ENCODE results near the gene CAMK2N1. TPM values are rescaled to one million over a fixed set of nuclear protein-coding genes. Genes with fewer than 3 reads are reported as not detected.

CAMK2N1 gene
- total and polyA plus RNA-seq, 2 of the 13 experiments (the other 11 are each of a cell fraction or from before 2014, with no cell fraction given), result 38.0 to 38.6 TPM

DNA sequence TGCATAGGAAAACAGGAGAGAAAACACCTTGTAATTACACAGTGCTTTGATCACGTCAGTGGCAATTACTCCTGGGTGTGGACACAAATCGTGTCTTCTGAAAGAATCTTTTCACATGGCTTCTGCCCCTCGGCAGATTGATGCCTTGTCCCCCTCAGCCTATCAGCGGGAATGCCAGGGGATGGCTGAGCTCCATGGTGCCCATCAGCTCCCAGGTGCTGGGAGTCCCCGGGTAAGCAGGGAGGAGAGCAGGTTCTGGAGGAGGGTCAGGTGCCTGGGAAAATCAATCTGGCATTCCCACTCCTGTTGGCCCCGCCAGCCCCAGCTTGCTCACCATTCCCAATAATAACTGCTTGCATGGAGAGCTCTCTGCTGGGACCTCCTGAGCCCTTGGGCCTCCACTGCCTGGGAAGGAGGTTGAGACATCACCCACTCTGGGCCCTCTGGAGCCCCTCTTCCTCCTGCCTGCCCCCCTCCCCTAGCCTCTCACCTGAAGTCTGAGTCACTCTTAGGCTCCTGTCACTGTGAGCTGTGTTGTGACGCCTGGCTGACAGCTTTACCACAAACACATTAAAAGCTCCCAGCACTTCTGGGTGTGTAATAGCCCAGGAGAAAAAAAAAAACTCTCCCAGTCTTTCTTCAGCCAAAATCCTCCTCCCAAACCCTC, 4.9 kb downstream of the CAMK2N1 start:
- in situ Hi-C loops (cut with HindIII; ENCODE audit: extremely low pct_ligation_motif_present, low pct_unique_long_range_greater_than_20kb), result no loop called here
- BruUV-seq (replicated peaks), result TSS peak; percentile 94
- TF ChIP-seq GTF2F1 (IDR thresholded peaks at IDR 0.05; ENCODE audit: low read length) (no peak), GFI1 (CRISPR knock-in tag; IDR thresholded peaks at IDR 0.05; ENCODE audit: borderline replicate concordance) (peak; percentile 85), NCOR1 (IDR thresholded peaks at IDR 0.05; ENCODE audit: borderline replicate concordance, low read length) (0 out of 2 replicates have a peak, but pooled peaks have one; percentile 10), POLR2A (IDR thresholded peaks at IDR 0.05; ENCODE audit: insufficient read depth in 1 of 2, low read depth in 2 of 2, low read length in 2 of 2) (peak in 1 of 2 experiments; percentile 10; a peak in 2 of 4 replicates), AGO2 (optimal IDR thresholded peaks at IDR 0.05; ENCODE audit: low read depth, low read length) (peak; percentile 82), MBNL3 (CRISPR knock-in tag; conservative IDR thresholded peaks at IDR 0.05) (no peak), KMT2A (CRISPR knock-in tag; IDR thresholded peaks at IDR 0.05) (no peak; the same call in 1 of the 2 replicates), MBD4 (IDR thresholded peaks at IDR 0.05; ENCODE audit: borderline replicate concordance, low read length) (no peak), MEIS2 (CRISPR knock-in tag; IDR thresholded peaks at IDR 0.05) (peak; percentile 57; the same call in 1 of the 2 replicates), ZNF788 (CRISPR knock-in tag; IDR thresholded peaks at IDR 0.05; ENCODE audit: borderline replicate concordance) (peak; percentile 30; the same call in 1 of the 2 replicates), GABPB1 (CRISPR knock-in tag; IDR thresholded peaks at IDR 0.05) (0 out of 2 replicates have a peak, but pooled peaks have one; percentile 16), HNRNPLL (IDR thresholded peaks at IDR 0.05; ENCODE audit: low read depth, low read length, poor library complexity, severe bottlenecking) (peak; percentile 22), KDM2A (CRISPR knock-in tag; IDR thresholded peaks at IDR 0.05; ENCODE audit: borderline replicate concordance, low read depth) (0 out of 2 replicates have a peak, but pooled peaks have one; percentile 25), PTBP1 (IDR thresholded peaks at IDR 0.05; ENCODE audit: low read depth, low read length, poor library complexity, severe bottlenecking) (peak; percentile 38), SALL1 (CRISPR knock-in tag; IDR thresholded peaks at IDR 0.05) (0 out of 2 replicates have a peak, but pooled peaks have one; percentile 33), ZNF772 (CRISPR knock-in tag; IDR thresholded peaks at IDR 0.05) (0 out of 2 replicates have a peak, but pooled peaks have one; percentile 3), HOXA7 (CRISPR knock-in tag; IDR thresholded peaks at IDR 0.05) (no peak)
- TF ChIP-seq, protein P1, sequence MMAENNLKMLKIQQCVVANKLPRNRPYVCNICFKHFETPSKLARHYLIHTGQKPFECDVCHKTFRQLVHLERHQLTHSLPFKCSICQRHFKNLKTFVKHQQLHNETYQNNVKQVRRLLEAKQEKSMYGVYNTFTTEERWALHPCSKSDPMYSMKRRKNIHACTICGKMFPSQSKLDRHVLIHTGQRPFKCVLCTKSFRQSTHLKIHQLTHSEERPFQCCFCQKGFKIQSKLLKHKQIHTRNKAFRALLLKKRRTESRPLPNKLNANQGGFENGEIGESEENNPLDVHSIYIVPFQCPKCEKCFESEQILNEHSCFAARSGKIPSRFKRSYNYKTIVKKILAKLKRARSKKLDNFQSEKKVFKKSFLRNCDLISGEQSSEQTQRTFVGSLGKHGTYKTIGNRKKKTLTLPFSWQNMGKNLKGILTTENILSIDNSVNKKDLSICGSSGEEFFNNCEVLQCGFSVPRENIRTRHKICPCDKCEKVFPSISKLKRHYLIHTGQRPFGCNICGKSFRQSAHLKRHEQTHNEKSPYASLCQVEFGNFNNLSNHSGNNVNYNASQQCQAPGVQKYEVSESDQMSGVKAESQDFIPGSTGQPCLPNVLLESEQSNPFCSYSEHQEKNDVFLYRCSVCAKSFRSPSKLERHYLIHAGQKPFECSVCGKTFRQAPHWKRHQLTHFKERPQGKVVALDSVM (CRISPR knock-in tag; IDR thresholded peaks at IDR 0.05), result peak; percentile 55; the same call in 1 of the 2 replicates
- TF ChIP-seq, protein P2, sequence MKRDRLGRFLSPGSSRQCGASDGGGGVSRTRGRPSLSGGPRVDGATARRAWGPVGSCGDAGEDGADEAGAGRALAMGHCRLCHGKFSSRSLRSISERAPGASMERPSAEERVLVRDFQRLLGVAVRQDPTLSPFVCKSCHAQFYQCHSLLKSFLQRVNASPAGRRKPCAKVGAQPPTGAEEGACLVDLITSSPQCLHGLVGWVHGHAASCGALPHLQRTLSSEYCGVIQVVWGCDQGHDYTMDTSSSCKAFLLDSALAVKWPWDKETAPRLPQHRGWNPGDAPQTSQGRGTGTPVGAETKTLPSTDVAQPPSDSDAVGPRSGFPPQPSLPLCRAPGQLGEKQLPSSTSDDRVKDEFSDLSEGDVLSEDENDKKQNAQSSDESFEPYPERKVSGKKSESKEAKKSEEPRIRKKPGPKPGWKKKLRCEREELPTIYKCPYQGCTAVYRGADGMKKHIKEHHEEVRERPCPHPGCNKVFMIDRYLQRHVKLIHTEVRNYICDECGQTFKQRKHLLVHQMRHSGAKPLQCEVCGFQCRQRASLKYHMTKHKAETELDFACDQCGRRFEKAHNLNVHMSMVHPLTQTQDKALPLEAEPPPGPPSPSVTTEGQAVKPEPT (CRISPR knock-in tag; IDR thresholded peaks at IDR 0.05; ENCODE audit: low read depth), result no peak
- TF ChIP-seq, protein P3, sequence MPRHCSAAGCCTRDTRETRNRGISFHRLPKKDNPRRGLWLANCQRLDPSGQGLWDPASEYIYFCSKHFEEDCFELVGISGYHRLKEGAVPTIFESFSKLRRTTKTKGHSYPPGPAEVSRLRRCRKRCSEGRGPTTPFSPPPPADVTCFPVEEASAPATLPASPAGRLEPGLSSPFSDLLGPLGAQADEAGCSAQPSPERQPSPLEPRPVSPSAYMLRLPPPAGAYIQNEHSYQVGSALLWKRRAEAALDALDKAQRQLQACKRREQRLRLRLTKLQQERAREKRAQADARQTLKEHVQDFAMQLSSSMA (CRISPR knock-in tag; IDR thresholded peaks at IDR 0.05), result 0 out of 2 replicates have a peak, but pooled peaks have one; percentile 2

More for the DNA sequence above, 4.9 kb downstream of the CAMK2N1 start:
- no peak for FAIRE-seq
- Histone ChIP-seq H3K9me3 (ENCODE audit: low read length) (no peaks in the 10 kb centered on the region), H3K4me3 (replicated peaks in 1 of 3; ENCODE audit: insufficient read depth in 1 of 3, low read depth in 2 of 3, low read length in 3 of 3) (peak overlapping the region; percentile 12 to 70 (median 47)), H3K27me3 (ENCODE audit: control insufficient read depth in 1 of 2, insufficient read depth in 2 of 2, low read length in 2 of 2) (no peaks in the 10 kb centered on the region; a peak in 1 of 5 replicates), H2AFZ (ENCODE audit: low read length) (no peak overlapping the region), H3K36me3 (replicated peaks in 1 of 2; ENCODE audit: control insufficient read depth in 1 of 2, insufficient read depth in 2 of 2, low read length in 2 of 2) (no peaks in the 10 kb centered on the region), H3K4me2 (ENCODE audit: low read depth, low read length) (peak overlapping the region; percentile 81), H4K20me1 (ENCODE audit: insufficient read depth, low read length) (no peaks in the 10 kb centered on the region; the same call in 1 of the 2 replicates), H3K79me2 (ENCODE audit: insufficient read depth, low read length) (peaks cover 63% of the 10 kb centered on the region), H3K27ac (ENCODE audit: extremely low read length, insufficient read depth, low read length) (peak overlapping the region; percentile 92), H3K9ac (ENCODE audit: insufficient read depth, low read depth, low read length) (peak overlapping the region; percentile 79), H3K4me1 (ENCODE audit: insufficient read depth, low read length) (peaks cover 61% of the 10 kb centered on the region)
- DNase-seq (ENCODE audit: low spot score), result peak; percentile 69
- intact Hi-C loops (cut with micrococcal nuclease; ENCODE audit: unreplicated experiment), result loop anchor here (1.0 to 5.0 kb wide), 2 partner anchors 12 to 39 kb away; no protein-coding TSS in a partner anchor
- peak; percentile 46 for ATAC-seq
- WGBS (ENCODE audit: low lambda C conversion rate), result 5% methylated on average over 3 of the region's 7 CpGs
- CTCF ChIA-PET (ENCODE audit: low intra/inter-chr PET ratio, low total read pairs), result interaction anchor here (1.5 kb wide), 1 partner anchor 13 kb away, joined by 6 read pairs; no protein-coding TSS in a partner anchor
- POLR2A ChIA-PET, result interaction anchor here (0.8 to 3.1 kb wide), 13 partner anchors 9 to 500 kb away, joined by 3 to 24 read pairs (median 4); partner anchors contain the start of genes HP1BP3, MUL1 and PINK1
